HPDE6-E6E7 (cell line): ENCODE measurements around the gene DAPK3.

ENCODE experiments used
- DNase-seq: peaks from one replicate; pipeline ENCODE4 v3.0.0; 2011; ENCODE audit warnings: missing footprints; ENCODE audit errors: extremely low spot score

DAPK3 gene

DNA sequence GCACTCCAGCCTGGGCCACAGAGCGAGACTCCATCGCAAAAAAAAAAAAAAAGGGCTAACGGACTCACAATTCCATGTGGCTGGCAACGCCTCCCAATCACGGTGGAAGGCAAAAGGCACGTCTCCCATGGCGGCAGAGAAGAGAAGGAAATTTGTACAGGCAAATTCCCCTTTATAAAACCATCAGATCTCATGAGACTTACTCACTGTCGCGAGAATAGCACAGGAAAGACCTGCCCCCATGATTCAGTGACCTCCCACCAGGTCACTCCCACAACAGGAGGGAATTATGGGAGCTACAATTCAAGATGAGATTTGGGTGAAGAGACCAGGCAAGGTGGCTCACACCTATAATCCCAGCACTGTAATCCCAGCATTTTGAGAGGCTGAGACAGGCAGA is 56.7 kb downstream of the DAPK3 start:
- no peak for DNase-seq

- no peak for DNase-seq
These were observed 60.8 kb downstream of the DAPK3 start for GRCh38 chr19:3910105-3910504.
